H1 (cell line): ENCODE measurements around the gene OR14I1. TPM values are rescaled to one million over a fixed set of nuclear protein-coding genes. Genes with fewer than 3 reads are reported as not detected.

Experiments
- CTCF ChIA-PET: fragments of 300-600 bp; sonication (Branson Sonifier 250); formaldehyde crosslinking; loops from one replicate; lab custom pipeline; 2021; ENCODE audit not compliant: partially characterized antibody; lab: Charles Lee
- POLR2A ChIA-PET: fragments of 300-600 bp; sonication (Branson Sonifier 250); formaldehyde crosslinking; loops from one replicate; lab custom pipeline; 2021; ENCODE audit warnings: inconsistent platforms; ENCODE audit not compliant: partially characterized antibody; lab: Charles Lee
- DNase-seq, 2 experiments: peaks; one replicate each; pipeline versions ENCODE4 v3.0.0 to v3.0.0-alpha.2; 2010 to 2022; ENCODE audit warnings: low spot score in 2 of 2, low read depth in 1 of 2, mixed read lengths in 1 of 2
- FAIRE-seq: peaks from 2 replicates; lab custom pipeline; 2011; peaks lifted over from hg19 to GRCh38; lab: Jason Lieb, UNC
- H2AFZ ChIP-seq: 2 replicates; pipeline ENCODE4 v1.8.1; 2012; ENCODE audit warnings: low read length, inconsistent platforms
- H2AK5ac ChIP-seq: 2 replicates; pipeline ENCODE4 v1.6.1; 2013; ENCODE audit warnings: low read depth, low read length
- H2BK120ac ChIP-seq: replicated peaks from 2 replicates; pipeline ENCODE3; 2013; ENCODE audit warnings: low read depth, low read length, inconsistent platforms
- H2BK12ac ChIP-seq: 2 replicates; pipeline ENCODE4 v1.6.1; 2013; ENCODE audit warnings: low read depth, low read length
- H2BK15ac ChIP-seq: 2 replicates; pipeline ENCODE4 v1.6.1; 2013; ENCODE audit warnings: low read length
- H2BK20ac ChIP-seq: 2 replicates; pipeline ENCODE4 v1.6.1; 2013; ENCODE audit warnings: low read length
- H2BK5ac ChIP-seq: 2 replicates; pipeline ENCODE4 v1.6.1; 2013; ENCODE audit warnings: low read depth, low read length
- H3K14ac ChIP-seq: 2 replicates; pipeline ENCODE4 v1.6.1; 2013; ENCODE audit warnings: inconsistent platforms; ENCODE audit not compliant: insufficient read length
- H3K18ac ChIP-seq: 2 replicates; pipeline ENCODE4 v1.6.1; 2013; ENCODE audit warnings: low read length; ENCODE audit errors: extremely low read depth
- H3K23ac ChIP-seq: 2 replicates; pipeline ENCODE4 v1.6.1; 2013; ENCODE audit warnings: inconsistent platforms; ENCODE audit not compliant: insufficient read length
- H3K23me2 ChIP-seq: 2 replicates; pipeline ENCODE4 v1.6.1; 2013; ENCODE audit warnings: low read depth, low read length
- H3K27ac ChIP-seq: 2 replicates; pipeline ENCODE4 v1.6.1; 2011; ENCODE audit warnings: low read depth, low read length, inconsistent platforms
- H3K27me3 ChIP-seq, 4 experiments: replicated peaks in 1 of 4; 1 replicate in 1 of 4; 2 replicates in 3 of 4; pipeline versions ENCODE4 v1.6.1 to v1.8.1; 2011 to 2013; ENCODE audit warnings: low read length in 3 of 4, mild to moderate bottlenecking in 3 of 4, inconsistent platforms in 2 of 4, mixed read lengths in 2 of 4, moderate library complexity in 1 of 4; ENCODE audit not compliant: control insufficient read depth in 3 of 4, insufficient read depth in 3 of 4; ENCODE audit errors: extremely low read depth in 1 of 4
- H3K36me3 ChIP-seq, 4 experiments: 2 replicates each; pipeline versions ENCODE4 v1.6.1 to v1.8.1; 2011 to 2013; ENCODE audit warnings: mild to moderate bottlenecking in 4 of 4, low read length in 3 of 4, moderate library complexity in 2 of 4, control low read depth in 1 of 4, inconsistent platforms in 1 of 4; ENCODE audit not compliant: insufficient read depth in 4 of 4, control insufficient read depth in 2 of 4
- H3K4ac ChIP-seq: replicated peaks from 2 replicates; pipeline ENCODE3; 2013; ENCODE audit warnings: low read length, low read depth, mixed read lengths, inconsistent platforms; ENCODE audit not compliant: insufficient read length
- H3K4me1 ChIP-seq, 4 experiments: replicated peaks in 1 of 4; 1 replicate in 1 of 4; 2 replicates in 3 of 4; pipeline versions ENCODE4 v1.6.1 to v1.8.1; 2011 to 2013; ENCODE audit warnings: low read length in 3 of 4, inconsistent platforms in 2 of 4, mixed read lengths in 1 of 4; ENCODE audit not compliant: insufficient read depth in 4 of 4, control insufficient read depth in 3 of 4
- H3K4me2 ChIP-seq, 2 experiments: 2 replicates each; pipeline versions ENCODE4 v1.6.1 to v1.8.1; 2011 to 2013; ENCODE audit warnings: low read depth in 2 of 2, low read length in 2 of 2, control low read depth in 1 of 2, inconsistent platforms in 1 of 2, mild to moderate bottlenecking in 1 of 2; ENCODE audit not compliant: insufficient read depth in 1 of 2
- H3K4me3 ChIP-seq, 4 experiments: fragments of 200-600, 300-600 bp in 1 of 4; sonication (generic), shearing (Covaris generic), sonication (Bioruptor Twin) in 1 of 4; 2 replicates each; pipeline versions ENCODE4 v1.5.1 to v1.8.1; 2011 to 2016; ENCODE audit warnings: low read length in 4 of 4, low read depth in 3 of 4, control low read depth in 2 of 4, inconsistent platforms in 2 of 4, mild to moderate bottlenecking in 2 of 4, mixed read lengths in 1 of 4, moderate library complexity in 1 of 4; ENCODE audit not compliant: insufficient read depth in 2 of 4; ENCODE audit errors: extremely low read depth in 1 of 4
- H3K56ac ChIP-seq: replicated peaks from 2 replicates; pipeline ENCODE3; 2013; ENCODE audit warnings: low read depth, mild to moderate bottlenecking, mixed read lengths, low read length, inconsistent platforms; ENCODE audit not compliant: insufficient read length
- H3K79me1 ChIP-seq: 2 replicates; pipeline ENCODE4 v1.6.1; 2013; ENCODE audit warnings: low read depth, low read length, control low read depth
- H3K79me2 ChIP-seq, 2 experiments: 2 replicates each; pipeline versions ENCODE4 v1.6.1 to v1.8.1; 2012 to 2013; ENCODE audit warnings: low read length in 2 of 2, mild to moderate bottlenecking in 2 of 2, inconsistent platforms in 1 of 2; ENCODE audit not compliant: insufficient read depth in 2 of 2, control insufficient read depth in 1 of 2
- H3K9ac ChIP-seq, 4 experiments: replicated peaks in 1 of 4; 1 replicate in 1 of 4; 2 replicates in 3 of 4; pipeline versions ENCODE4 v1.6.1 to v1.8.1; 2011 to 2013; ENCODE audit warnings: low read depth in 3 of 4, low read length in 3 of 4, control low read depth in 2 of 4, mild to moderate bottlenecking in 2 of 4, moderate library complexity in 2 of 4, inconsistent platforms in 1 of 4; ENCODE audit errors: extremely low read depth in 1 of 4
- H3K9me3 ChIP-seq, 2 experiments: 2 replicates each; pipeline versions ENCODE4 v1.6.1 to v1.8.1; 2012 to 2013; ENCODE audit warnings: mild to moderate bottlenecking in 2 of 2, moderate library complexity in 2 of 2, control low read depth in 1 of 2, inconsistent platforms in 1 of 2, low read depth in 1 of 2, low read length in 1 of 2, mixed read lengths in 1 of 2; ENCODE audit not compliant: insufficient read depth in 2 of 2
- H4K20me1 ChIP-seq, 2 experiments: replicated peaks in 1 of 2; 2 replicates each; pipeline versions ENCODE3 to v1.8.1; 2011 to 2013; ENCODE audit warnings: inconsistent platforms in 2 of 2, low read length in 2 of 2, mild to moderate bottlenecking in 1 of 2; ENCODE audit not compliant: insufficient read depth in 2 of 2, control insufficient read depth in 1 of 2
- H4K5ac ChIP-seq: 2 replicates; pipeline ENCODE4 v1.6.1; 2013; ENCODE audit warnings: low read length, low read depth, mixed read lengths, inconsistent platforms; ENCODE audit not compliant: insufficient read length
- H4K8ac ChIP-seq: 2 replicates; pipeline ENCODE4 v1.8.0; 2013; ENCODE audit warnings: mild to moderate bottlenecking, moderate library complexity, low read length, inconsistent platforms; ENCODE audit not compliant: insufficient read depth; ENCODE audit errors: extremely low read depth
- H4K91ac ChIP-seq: replicated peaks from 2 replicates; pipeline ENCODE3; 2013; ENCODE audit warnings: low read length, mixed read lengths, inconsistent platforms; ENCODE audit not compliant: insufficient read length
- BRCA1 ChIP-seq: IDR thresholded peaks from 2 replicates; pipeline ENCODE4 v1.6.1; 2012; ENCODE audit warnings: low read depth, low read length, improper control_type of control experiment
- CBX8 ChIP-seq: fragments of 300-800, 300-1000 bp; sonication (generic); IDR thresholded peaks from 2 replicates; pipeline ENCODE4 v1.7.1; 2016; ENCODE audit warnings: low read depth, low read length, borderline replicate concordance
- CEBPB ChIP-seq: IDR thresholded peaks from 2 replicates; pipeline ENCODE4 v1.6.1; 2012; ENCODE audit warnings: low read depth, low read length
- FOSL1 ChIP-seq: IDR thresholded peaks from 2 replicates; pipeline ENCODE4 v1.6.1; 2011; ENCODE audit warnings: mild to moderate bottlenecking, low read depth, low read length, moderate library complexity; ENCODE audit not compliant: insufficient read depth
- KDM1A ChIP-seq: fragments of 200-600, 300-600 bp; sonication (generic); IDR thresholded peaks from 2 replicates; pipeline ENCODE4 v1.7.1; 2016; ENCODE audit warnings: mild to moderate bottlenecking, low read length, borderline replicate concordance
- KDM5A ChIP-seq: fragments of 200-600 bp; IDR thresholded peaks from 2 replicates; pipeline ENCODE4 v1.7.1; 2012; ENCODE audit warnings: mild to moderate bottlenecking, low read length, inconsistent platforms, mixed read lengths
- POLR2A ChIP-seq, 2 experiments: IDR thresholded peaks; 1 replicate in 1 of 2; 2 replicates in 1 of 2; pipeline ENCODE4 v1.6.1; 2011; ENCODE audit warnings: low read depth in 2 of 2, low read length in 2 of 2, mild to moderate bottlenecking in 2 of 2; ENCODE audit errors: control extremely low read depth in 1 of 2
- POU5F1 ChIP-seq: IDR thresholded peaks from 2 replicates; pipeline ENCODE4 v1.6.1; 2011; ENCODE audit warnings: low read depth, mild to moderate bottlenecking, low read length, moderate library complexity
- RBBP5 ChIP-seq: IDR thresholded peaks from 2 replicates; pipeline ENCODE4 v1.7.1; 2012; ENCODE audit warnings: low read depth, mild to moderate bottlenecking, inconsistent platforms, low read length, moderate library complexity, borderline replicate concordance
- RXRA ChIP-seq: IDR thresholded peaks from 2 replicates; pipeline ENCODE4 v1.6.1; 2011; ENCODE audit warnings: low read depth, mild to moderate bottlenecking, low read length, moderate library complexity; ENCODE audit not compliant: insufficient read depth
- SAP30 ChIP-seq: fragments of 300-600 bp; sonication (generic); IDR thresholded peaks from 2 replicates; pipeline ENCODE4 v1.7.1; 2012; ENCODE audit warnings: low read length, moderate library complexity, mild to moderate bottlenecking, inconsistent platforms; ENCODE audit not compliant: insufficient read depth, insufficient replicate concordance
- TEAD4 ChIP-seq: IDR thresholded peaks from 2 replicates; pipeline ENCODE4 v1.6.1; 2012; ENCODE audit warnings: low read depth, low read length, inconsistent platforms, mixed read lengths
- WGBS, 2 experiments: shearing (Covaris generic) in 1 of 2; methylation state at CpG; one replicate each; pipeline versions ENCODE4 v1.1.6 to v1.1.7; 2013 to 2015; ENCODE audit warnings: low lambda C conversion rate in 2 of 2, mixed read lengths in 2 of 2, inconsistent platforms in 1 of 2, low coverage in 1 of 2, missing lambda C conversion rate in 1 of 2; ENCODE audit not compliant: insufficient replicate concordance in 2 of 2, insufficient coverage in 1 of 2, insufficient read length in 1 of 2; ENCODE audit errors: extremely low coverage in 1 of 2, missing lambda C conversion rate in 1 of 2; 5-methylcytosine and 5-hydroxymethylcytosine counted together
- polyA plus RNA-seq, 7 experiments: library from polyadenylated mRNA; depleted of rRNA in 3 of 7; stranded (reverse) in 5 of 7; unstranded in 2 of 7; fragments of >200 nt in 5 of 7; fragments of 200-250 nt in 2 of 7; gene quantifications; 1 replicate in 5 of 7; 2 replicates in 1 of 7; 4 replicates in 1 of 7; pipeline versions ENCODE4 v1.2.1 to v1.2.3, GENCODE V29; 2011 to 2013; ENCODE audit warnings: missing spikeins in 2 of 7, mixed read lengths in 2 of 7
- total RNA-seq: library from RNA; stranded (reverse); fragmentation: NEBNext Ultra II Directional; extraction: Animal tissue kit (Norgen Biotek cat#: 25700); gene quantifications from 2 replicates; pipeline ENCODE4 v1.2.1, GENCODE V29; 2021

Gene OR14I1
- total and polyA plus RNA-seq, 2 of the 8 experiments (the other 6 are each of a cell fraction or from before 2014, with no cell fraction given), result not detected

- H3K9ac ChIP-seq, result no peak overlapping the region
- H2BK5ac ChIP-seq, result no peak overlapping the region
- H2BK15ac ChIP-seq, result no peak overlapping the region
- no peak overlapping the region for H4K8ac ChIP-seq
- H3K9me3 ChIP-seq, result peaks cover 63 to 78% of the 10 kb centered on the region in 2 experiments
- H3K4me3 ChIP-seq, result no peak overlapping the region
- peaks cover 23% of the 10 kb centered on the region; the same call in 1 of the 2 replicates for H3K23me2 ChIP-seq
- no peak overlapping the region for H3K4ac ChIP-seq
- no peak overlapping the region for H2BK20ac ChIP-seq
- H4K91ac ChIP-seq, result no peak overlapping the region
- no peak overlapping the region for H3K14ac ChIP-seq
- H3K36me3 ChIP-seq, result no peaks in the 10 kb centered on the region; a peak in 1 of 8 replicates
- no peaks in the 10 kb centered on the region; a peak in 1 of 7 replicates for H3K27me3 ChIP-seq
- no peak overlapping the region for H2BK120ac ChIP-seq
- no peak overlapping the region for H4K5ac ChIP-seq
- 73% methylated on average over 5 of the region's 5 CpGs; no CpG with 5 or more reads in 1 of the 2 experiments for WGBS, 2 experiments
- no peak overlapping the region for H3K56ac ChIP-seq
- POLR2A ChIA-PET, result no interaction called here
- H2BK12ac ChIP-seq, result no peak overlapping the region
- FAIRE-seq, result no peak
- TF ChIP-seq KDM5A (no peak), FOSL1 (no peak), BRCA1 (no peak), POU5F1 (no peak), POLR2A (IDR thresholded peaks at IDR 0.05; ENCODE audit: control extremely low read depth in 1 of 2, low read depth in 2 of 2, low read length in 2 of 2) (no peak), RXRA (no peak), CBX8 (no peak), CEBPB (no peak), SAP30 (no peak), TEAD4 (no peak), KDM1A (no peak), RBBP5 (no peak)
- H3K79me2 ChIP-seq, result no peaks in the 10 kb centered on the region
- no peaks in the 10 kb centered on the region for H3K79me1 ChIP-seq
- H2AFZ ChIP-seq, result no peak overlapping the region
- CTCF ChIA-PET, result interaction anchor here (1.4 kb wide), 1 partner anchor 40 kb away, joined by 3 read pairs; no protein-coding TSS in a partner anchor
- H4K20me1 ChIP-seq, result peaks cover 0 to 16% of the 10 kb centered on the region in 2 experiments
- no peak overlapping the region for H3K18ac ChIP-seq
- H3K4me1 ChIP-seq, result no peaks in the 10 kb centered on the region
- DNase-seq, result no peak
- no peak overlapping the region for H3K4me2 ChIP-seq
- H3K27ac ChIP-seq, result no peak overlapping the region
- no peak overlapping the region for H2AK5ac ChIP-seq
- no peak overlapping the region for H3K23ac ChIP-seq
Measured at GRCh38 chr1:248751142-248751541, 48.6 kb upstream of the OR14I1 start.
